ENCODE data around the gene NAXE.

NAXE gene

GRCh38 chr1:156640842-156641706 is 49.5 kb downstream of the NAXE start:
- H3K4me3 ChIP-seq (ENCODE audit: low read depth, low read length), result no peak overlapping the region
- DNase-seq (ENCODE audit: low read depth), result no peak
- TF ChIP-seq CTCF (conservative IDR thresholded peaks at IDR 0.05; ENCODE audit: low read depth, low read length), result no peak

GRCh38 chr1:156641761-156642264 is 50.2 kb downstream of the NAXE start, which contains the start of gene BCAN:
BCAN (plus strand) TSS chr1:156642117; CDS start chr1:156646055, 3,938 bp downstream.
- peak within 1 kb of the TSS; percentile 5 for H3K4me3 ChIP-seq (ENCODE audit: low read depth, low read length)
- no peak for TF ChIP-seq CTCF (conservative IDR thresholded peaks at IDR 0.05; ENCODE audit: low read depth, low read length)
- DNase-seq (ENCODE audit: low read depth), result peak; percentile 27

- H3K4me3 ChIP-seq (ENCODE audit: low read depth, low read length), result peak overlapping the region; percentile 5
- no peak for TF ChIP-seq CTCF (conservative IDR thresholded peaks at IDR 0.05; ENCODE audit: low read depth, low read length)
- DNase-seq (ENCODE audit: low read depth), result no peak
These were observed 50.9 kb downstream of the NAXE start for GRCh38 chr1:156642265-156643048.

GRCh38 chr1:156643049-156643777 is 51.6 kb downstream of the NAXE start:
- no peak for DNase-seq (ENCODE audit: low read depth)
- no peak for TF ChIP-seq CTCF (conservative IDR thresholded peaks at IDR 0.05; ENCODE audit: low read depth, low read length)
- H3K4me3 ChIP-seq (ENCODE audit: low read depth, low read length), result no peak overlapping the region

GRCh38 chr1:156643778-156644092 is 52.2 kb downstream of the NAXE start:
- DNase-seq (ENCODE audit: low read depth), result no peak
- TF ChIP-seq CTCF (conservative IDR thresholded peaks at IDR 0.05; ENCODE audit: low read depth, low read length), result no peak

More at GRCh38 chr1:156643778-156644092, 52.2 kb downstream of the NAXE start:
- no peak overlapping the region for H3K4me3 ChIP-seq (ENCODE audit: low read depth, low read length)

Data from choroid plexus epithelial cell (primary cell).